Stimulated activated naive CD8-positive, alpha-beta T cell treated with anti-CD3 and anti-CD28 coated beads, Interleukin-15, Interleukin-2, amounts not matched to agents 100 ng/mL and 50 ng/mL, for 24 hours (primary cell): ENCODE data around the gene FHIT.

ENCODE experiments used
- H3K27ac Mint-ChIP-seq: one replicate; pipeline ENCODE4 v1.8.0; 2021; ENCODE audit warnings: mild to moderate bottlenecking, mixed read lengths
- H3K27me3 Mint-ChIP-seq: one replicate; pipeline ENCODE4 v1.8.0; 2021; ENCODE audit warnings: mixed read lengths
- H3K36me3 Mint-ChIP-seq: one replicate; pipeline ENCODE4 v1.8.0; 2021; ENCODE audit warnings: low read depth, mixed read lengths
- H3K4me1 Mint-ChIP-seq: one replicate; pipeline ENCODE4 v1.8.0; 2021; ENCODE audit warnings: low read depth, mixed read lengths
- H3K4me3 Mint-ChIP-seq: one replicate; pipeline ENCODE4 v1.8.0; 2021; ENCODE audit warnings: mild to moderate bottlenecking, mixed read lengths
- H3K9me3 Mint-ChIP-seq: one replicate; pipeline ENCODE4 v1.8.0; 2021; ENCODE audit warnings: mixed read lengths

Gene FHIT

DNA sequence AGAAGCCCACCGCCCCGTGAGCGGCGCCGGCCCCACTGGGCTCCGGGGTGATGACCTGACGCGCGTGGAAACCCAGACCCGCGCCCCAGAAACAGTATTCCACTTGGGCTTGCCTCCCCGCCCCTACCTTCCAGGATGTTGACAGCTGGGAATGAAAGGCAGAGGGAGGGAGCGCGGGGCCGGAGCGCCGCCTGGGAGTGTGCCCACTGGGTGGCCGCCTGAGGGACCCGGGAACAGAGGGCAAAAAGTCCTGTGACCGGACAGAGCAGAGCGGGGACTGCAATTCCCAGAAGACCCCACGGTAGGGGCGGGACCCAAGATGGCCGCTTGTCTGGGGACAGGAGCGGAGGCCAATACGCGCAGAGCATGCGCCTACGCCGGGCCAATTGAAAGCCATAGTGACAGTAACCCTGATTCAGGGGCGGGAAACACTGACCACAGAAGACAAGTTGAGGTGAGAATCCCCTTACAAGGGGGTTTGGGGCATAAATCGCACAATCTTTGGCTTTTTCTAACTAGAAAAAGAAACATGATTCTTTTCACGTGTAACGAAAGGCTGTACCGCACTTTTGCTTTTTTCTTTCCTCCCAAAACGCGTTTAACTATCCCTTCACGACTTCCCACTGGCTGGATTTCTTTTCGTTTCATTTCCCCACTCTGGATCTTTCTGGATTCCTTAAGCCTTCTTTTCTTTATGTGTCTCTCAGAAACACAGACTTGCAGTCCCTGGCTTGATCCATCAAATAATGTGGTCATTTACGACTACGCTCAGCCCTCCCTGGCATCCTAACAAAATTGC is at the start of gene FHIT:
Gene FHIT (minus strand): TSS at position 279 of the 799 bp plus-strand sequence.
- peak within 1 kb of the TSS; percentile 89 for H3K4me3 Mint-ChIP-seq
- no peaks in the 10 kb centered on the region for H3K36me3 Mint-ChIP-seq
- H3K27ac Mint-ChIP-seq: peak within 1 kb of the TSS; percentile 94
- H3K27me3 Mint-ChIP-seq: peaks cover 9% of the 10 kb centered on the region
- H3K4me1 Mint-ChIP-seq: peaks cover 22% of the 10 kb centered on the region
- no peaks in the 10 kb centered on the region for H3K9me3 Mint-ChIP-seq

DNA sequence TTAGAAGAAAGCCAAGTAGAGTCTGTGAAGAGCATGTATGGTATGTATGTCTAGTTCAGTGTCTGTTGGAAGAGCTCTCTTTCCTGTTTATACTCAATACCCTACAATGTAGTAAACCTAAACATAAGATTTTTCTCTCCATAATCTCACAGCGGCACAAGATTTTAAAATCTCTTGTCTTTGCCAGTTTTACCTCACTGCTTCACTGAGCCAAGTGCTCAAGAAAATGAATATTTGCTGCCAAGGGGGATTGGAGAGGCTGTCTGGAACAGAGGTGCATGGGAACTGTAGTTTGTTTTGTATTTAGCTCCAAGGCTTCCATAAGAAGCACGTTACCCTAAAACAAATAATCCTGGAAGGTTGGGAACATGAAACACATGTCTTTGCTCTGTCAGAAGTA is 49.5 kb upstream of the FHIT start:
- Mint-ChIP-seq H3K4me3 (no peak overlapping the region), H3K36me3 (no peaks in the 10 kb centered on the region), H3K27me3 (no peaks in the 10 kb centered on the region), H3K4me1 (no peaks in the 10 kb centered on the region), H3K27ac (no peak overlapping the region), H3K9me3 (no peaks in the 10 kb centered on the region)

DNA sequence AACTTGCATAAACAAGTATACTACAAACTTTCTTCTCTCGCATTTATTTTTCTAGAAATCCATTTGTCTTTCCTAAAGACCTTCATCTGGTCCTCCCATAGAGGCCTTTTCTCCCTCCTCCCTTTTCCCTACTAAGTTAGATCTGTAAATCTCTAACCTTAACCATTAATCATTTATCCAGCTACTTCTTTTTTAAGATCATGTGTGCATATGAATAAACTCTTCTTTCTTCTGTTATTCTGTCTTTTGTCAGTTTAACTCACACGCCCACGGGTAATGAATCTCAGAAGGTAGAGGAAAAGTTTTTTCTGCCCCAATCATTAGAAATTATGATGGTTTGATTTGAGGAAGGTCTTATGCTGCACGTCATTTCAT is 48.7 kb upstream of the FHIT start:
- H3K27ac Mint-ChIP-seq: no peak overlapping the region
- H3K4me3 Mint-ChIP-seq: no peak overlapping the region
- H3K9me3 Mint-ChIP-seq: no peaks in the 10 kb centered on the region
- no peaks in the 10 kb centered on the region for H3K36me3 Mint-ChIP-seq
- H3K27me3 Mint-ChIP-seq: no peaks in the 10 kb centered on the region
- H3K4me1 Mint-ChIP-seq: no peaks in the 10 kb centered on the region

DNA sequence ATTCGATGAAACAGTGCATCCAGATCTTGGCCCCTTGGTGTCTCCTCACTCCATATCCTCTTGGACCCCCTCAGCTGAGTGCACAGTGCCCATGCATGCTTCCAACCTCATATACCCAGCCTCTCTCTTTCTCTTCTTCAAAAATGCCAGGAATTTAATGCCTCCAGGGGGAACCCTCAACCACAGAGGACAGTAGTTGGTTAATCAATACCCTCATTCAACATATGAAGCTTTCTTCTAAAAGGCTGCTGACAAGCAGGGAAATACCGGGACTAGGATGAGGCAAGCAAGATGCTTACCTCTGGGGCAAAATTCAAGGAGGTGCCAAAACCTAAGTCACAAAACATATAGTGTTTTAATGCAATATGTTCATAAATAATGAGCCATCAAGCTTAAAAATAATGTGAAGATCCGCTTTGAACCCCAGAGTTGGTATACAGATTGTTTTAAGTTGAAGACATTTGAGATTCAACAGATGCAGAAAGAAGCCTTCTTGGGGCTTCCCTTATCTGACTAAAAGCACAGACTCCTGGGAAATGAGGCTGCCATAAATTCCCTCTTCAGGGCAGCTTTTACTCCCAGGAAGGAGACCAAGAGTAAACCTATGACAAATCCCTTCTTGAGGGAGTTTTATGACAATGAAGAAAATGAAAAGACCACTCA is 48.2 kb upstream of the FHIT start:
- Mint-ChIP-seq H3K36me3 (no peaks in the 10 kb centered on the region), H3K4me1 (no peaks in the 10 kb centered on the region), H3K27ac (no peak overlapping the region), H3K27me3 (no peaks in the 10 kb centered on the region), H3K9me3 (no peaks in the 10 kb centered on the region), H3K4me3 (no peak overlapping the region)

DNA sequence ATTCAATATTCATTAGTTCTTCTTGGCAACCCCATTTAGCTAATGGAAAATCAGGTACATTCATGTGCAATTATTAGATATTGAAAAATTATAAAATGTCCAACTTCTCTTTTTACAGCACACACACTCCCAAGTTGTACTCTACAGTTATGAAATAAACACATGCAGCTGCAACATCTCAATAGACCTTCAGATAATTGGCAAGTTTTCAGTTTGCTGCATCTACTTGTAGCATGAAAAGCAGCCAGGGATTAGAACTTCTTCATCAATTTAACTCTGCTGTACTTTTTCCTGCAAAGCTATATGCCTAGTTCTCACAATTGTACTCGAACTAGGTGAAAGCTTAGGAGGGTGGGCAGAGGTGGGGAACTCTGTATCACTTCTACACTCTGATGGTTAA is 46.6 kb upstream of the FHIT start:
- H3K36me3 Mint-ChIP-seq: no peaks in the 10 kb centered on the region
- no peak overlapping the region for H3K4me3 Mint-ChIP-seq
- H3K4me1 Mint-ChIP-seq: no peaks in the 10 kb centered on the region
- no peaks in the 10 kb centered on the region for H3K27me3 Mint-ChIP-seq
- no peaks in the 10 kb centered on the region for H3K9me3 Mint-ChIP-seq
- H3K27ac Mint-ChIP-seq: no peak overlapping the region

DNA sequence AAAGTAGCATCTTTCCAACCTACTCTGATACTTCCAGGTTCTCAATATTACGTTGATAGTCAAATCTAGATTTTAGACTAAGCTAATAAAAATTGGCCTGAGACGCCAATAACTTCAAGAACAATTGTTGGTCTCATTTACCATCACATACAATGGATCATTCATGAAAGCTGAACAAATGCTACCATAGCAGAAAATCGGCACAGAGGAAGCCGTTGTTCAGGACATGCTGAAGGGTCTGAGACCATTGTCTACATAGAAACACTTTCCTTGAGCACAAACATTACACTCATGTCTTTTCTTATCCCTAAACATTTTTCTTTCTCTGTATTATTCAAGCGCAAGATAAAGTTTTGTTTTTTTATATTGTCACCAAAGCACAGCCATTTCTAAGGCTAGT is 37.2 kb upstream of the FHIT start:
- H3K27me3 Mint-ChIP-seq: peaks cover 16% of the 10 kb centered on the region
- H3K9me3 Mint-ChIP-seq: no peaks in the 10 kb centered on the region
- H3K36me3 Mint-ChIP-seq: no peaks in the 10 kb centered on the region
- no peaks in the 10 kb centered on the region for H3K4me1 Mint-ChIP-seq
- no peak overlapping the region for H3K4me3 Mint-ChIP-seq
- H3K27ac Mint-ChIP-seq: no peak overlapping the region

DNA sequence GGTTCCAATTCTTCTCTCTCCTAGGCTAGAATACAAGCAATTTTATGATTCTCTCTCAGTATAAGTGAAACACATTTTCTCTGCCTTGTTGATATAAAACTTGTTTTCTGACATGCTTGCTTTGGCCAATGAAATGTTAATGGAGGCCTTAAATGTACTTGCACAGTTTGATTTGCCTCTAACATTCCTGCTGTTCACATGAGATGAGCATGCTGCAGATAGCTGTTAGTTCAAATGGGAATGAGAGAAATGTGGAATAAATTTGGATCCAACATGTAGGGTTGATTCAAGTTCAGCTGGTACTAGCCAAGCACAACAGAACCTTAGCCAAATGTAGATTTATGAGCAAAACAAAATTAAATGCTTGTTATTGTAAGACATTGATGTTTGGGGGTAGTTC is 32.6 kb upstream of the FHIT start:
- no peaks in the 10 kb centered on the region for H3K4me1 Mint-ChIP-seq
- H3K27me3 Mint-ChIP-seq: peaks cover 10% of the 10 kb centered on the region
- no peaks in the 10 kb centered on the region for H3K36me3 Mint-ChIP-seq
- no peak overlapping the region for H3K27ac Mint-ChIP-seq
- no peak overlapping the region for H3K4me3 Mint-ChIP-seq
- no peaks in the 10 kb centered on the region for H3K9me3 Mint-ChIP-seq

DNA sequence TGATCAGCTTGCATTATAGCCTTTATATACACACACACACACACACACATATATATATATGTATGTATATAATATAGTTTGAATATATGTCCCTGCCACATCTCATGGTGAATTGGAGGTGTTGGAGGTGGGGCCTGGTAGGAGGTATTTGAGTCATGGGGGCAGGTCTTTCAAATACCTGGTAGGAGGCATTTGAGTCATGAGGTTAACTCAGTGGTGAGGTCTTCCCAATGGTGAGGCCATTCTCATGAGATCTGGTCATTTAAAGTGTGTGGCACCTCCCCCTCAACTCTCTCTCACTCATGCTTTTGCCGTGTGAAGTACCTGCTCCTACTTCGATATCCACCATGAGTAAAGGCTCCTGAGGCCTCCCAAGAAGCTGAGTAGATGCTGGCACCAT is 27.5 kb upstream of the FHIT start:
- Mint-ChIP-seq H3K4me1 (no peaks in the 10 kb centered on the region), H3K4me3 (no peak overlapping the region), H3K9me3 (no peaks in the 10 kb centered on the region), H3K27ac (no peak overlapping the region), H3K36me3 (no peaks in the 10 kb centered on the region), H3K27me3 (peaks cover 7% of the 10 kb centered on the region)

DNA sequence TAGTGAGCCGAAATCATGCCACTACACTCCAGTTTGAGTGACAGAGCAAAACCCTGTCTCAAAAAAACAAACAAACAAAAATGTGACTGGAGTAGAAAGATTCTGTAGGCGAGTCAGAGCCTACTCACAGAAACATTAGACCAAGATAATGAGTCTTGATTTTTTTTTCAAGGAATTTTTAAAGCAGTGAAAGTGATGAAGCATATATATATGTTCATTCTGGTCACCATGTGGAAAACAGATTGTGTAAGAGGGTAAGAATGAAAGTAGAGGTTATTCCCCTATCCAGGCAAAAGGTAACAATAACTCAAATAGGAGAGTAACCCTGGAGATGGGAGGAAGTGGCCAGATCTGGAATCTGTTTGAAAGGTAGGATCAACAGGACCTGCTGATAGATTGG is 26.2 kb upstream of the FHIT start:
- no peak overlapping the region for H3K4me3 Mint-ChIP-seq
- H3K27ac Mint-ChIP-seq: no peak overlapping the region
- H3K36me3 Mint-ChIP-seq: no peaks in the 10 kb centered on the region
- H3K4me1 Mint-ChIP-seq: no peaks in the 10 kb centered on the region
- no peaks in the 10 kb centered on the region for H3K9me3 Mint-ChIP-seq
- H3K27me3 Mint-ChIP-seq: peaks cover 11% of the 10 kb centered on the region

DNA sequence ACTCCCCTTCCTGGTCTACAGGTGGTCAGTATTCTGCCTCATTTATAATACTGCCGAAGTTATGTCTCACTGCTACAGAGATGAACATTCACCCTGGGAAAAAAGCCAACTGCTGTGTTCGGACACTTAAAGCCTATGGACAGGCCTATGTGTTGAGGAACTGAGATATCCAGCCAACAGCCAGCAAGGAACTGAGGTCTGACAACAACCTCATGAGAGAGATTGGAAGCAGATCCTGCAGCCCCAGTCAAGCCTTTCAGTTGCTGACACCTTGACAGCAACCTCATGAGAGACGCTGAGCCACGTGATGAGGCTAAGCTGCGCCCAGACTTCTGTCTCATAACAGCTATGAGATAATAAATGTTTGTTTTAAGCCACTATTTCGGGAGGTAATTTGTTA is 18.2 kb upstream of the FHIT start:
- Mint-ChIP-seq H3K27ac (no peak overlapping the region), H3K4me3 (no peak overlapping the region), H3K27me3 (peaks cover 15% of the 10 kb centered on the region), H3K4me1 (no peaks in the 10 kb centered on the region), H3K36me3 (no peaks in the 10 kb centered on the region), H3K9me3 (peaks cover 4% of the 10 kb centered on the region)

DNA sequence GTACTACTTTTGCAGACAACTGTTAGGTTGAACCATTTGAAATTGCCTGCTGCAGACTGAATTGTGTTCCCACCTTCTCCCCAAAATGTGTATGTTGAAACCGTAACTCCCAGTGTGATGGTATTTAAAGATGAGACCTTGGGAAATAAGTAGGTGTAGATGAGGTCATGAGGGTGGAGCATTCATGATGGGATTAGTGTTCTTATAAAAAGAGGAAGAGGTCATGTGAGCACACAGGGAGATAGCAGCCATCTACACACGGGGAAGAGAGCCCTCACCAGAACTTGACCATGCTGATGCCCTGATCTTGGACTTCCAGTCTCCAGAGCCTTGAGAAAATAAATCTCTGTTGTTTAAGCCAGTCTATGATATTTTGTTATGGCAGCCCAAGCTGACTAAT is 17.4 kb upstream of the FHIT start:
- H3K27ac Mint-ChIP-seq: no peak overlapping the region
- H3K27me3 Mint-ChIP-seq: peaks cover 7% of the 10 kb centered on the region
- no peaks in the 10 kb centered on the region for H3K4me1 Mint-ChIP-seq
- no peak overlapping the region for H3K4me3 Mint-ChIP-seq
- H3K9me3 Mint-ChIP-seq: peaks cover 4% of the 10 kb centered on the region
- H3K36me3 Mint-ChIP-seq: no peaks in the 10 kb centered on the region

DNA sequence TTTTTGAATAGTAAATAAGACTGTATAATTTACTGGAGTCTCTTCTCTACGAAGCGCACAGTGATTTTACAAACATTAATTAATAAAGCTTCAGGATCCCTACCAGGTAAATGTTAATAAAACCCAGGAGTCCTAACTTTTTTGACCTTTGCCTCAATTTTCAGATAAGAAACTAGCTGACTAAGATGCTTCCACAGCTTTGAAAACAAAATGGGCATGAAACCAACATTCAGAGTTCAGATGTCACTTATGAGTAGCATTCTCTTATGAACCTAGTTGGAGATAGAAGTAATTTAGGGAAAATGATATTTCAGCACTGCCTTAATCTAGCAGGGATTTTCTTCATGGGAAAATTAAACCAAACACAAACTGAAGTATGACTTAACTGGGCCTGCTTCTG is 13.0 kb upstream of the FHIT start:
- Mint-ChIP-seq H3K27ac (no peak overlapping the region), H3K4me1 (no peaks in the 10 kb centered on the region), H3K9me3 (peaks cover 8% of the 10 kb centered on the region), H3K27me3 (peaks cover 8% of the 10 kb centered on the region), H3K36me3 (no peaks in the 10 kb centered on the region), H3K4me3 (no peak overlapping the region)

DNA sequence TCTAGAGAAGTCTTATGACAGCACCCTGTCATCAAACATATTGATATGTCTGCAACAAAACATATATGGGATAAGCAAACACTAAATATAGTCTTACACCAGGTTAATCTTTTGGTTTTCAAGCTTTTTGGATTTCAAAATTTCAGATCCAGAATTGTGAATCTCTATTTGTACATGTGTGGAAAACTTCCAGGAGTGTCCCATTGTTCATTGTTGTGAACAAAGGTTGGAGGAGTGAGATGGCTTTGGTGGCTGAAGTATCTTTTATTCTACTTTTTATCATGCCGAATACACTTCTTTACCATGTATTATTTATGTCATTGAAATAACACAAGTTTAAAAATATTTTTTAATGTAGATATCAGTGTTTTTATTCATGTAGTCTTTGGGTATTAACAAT is 5.9 kb upstream of the FHIT start:
- no peak overlapping the region for H3K4me3 Mint-ChIP-seq
- no peak overlapping the region for H3K27ac Mint-ChIP-seq
- H3K36me3 Mint-ChIP-seq: no peaks in the 10 kb centered on the region
- peaks cover 12% of the 10 kb centered on the region for H3K27me3 Mint-ChIP-seq
- peaks cover 4% of the 10 kb centered on the region for H3K9me3 Mint-ChIP-seq
- H3K4me1 Mint-ChIP-seq: peaks cover 5% of the 10 kb centered on the region

DNA sequence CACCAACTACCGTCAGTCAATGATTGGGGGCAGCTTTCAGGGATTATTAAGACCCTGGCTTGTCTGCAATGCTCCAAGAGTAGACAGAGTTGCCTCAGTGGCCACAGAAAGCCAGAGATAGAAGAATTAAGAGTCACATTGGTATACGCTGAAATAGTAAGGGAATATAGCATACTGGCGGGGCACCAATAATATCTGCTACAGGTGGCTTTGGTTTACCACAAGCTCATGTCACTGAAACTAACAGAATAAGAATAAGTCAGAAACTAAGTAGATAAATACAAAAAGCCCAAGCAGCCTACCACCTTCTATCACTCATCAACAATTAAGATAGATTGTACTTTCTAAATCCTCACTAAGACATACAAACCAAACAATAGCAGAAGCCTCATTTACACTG is 2.5 kb upstream of the FHIT start:
- H3K27ac Mint-ChIP-seq: no peak overlapping the region
- no peaks in the 10 kb centered on the region for H3K9me3 Mint-ChIP-seq
- peaks cover 9% of the 10 kb centered on the region for H3K27me3 Mint-ChIP-seq
- peaks cover 22% of the 10 kb centered on the region for H3K4me1 Mint-ChIP-seq
- no peak overlapping the region for H3K4me3 Mint-ChIP-seq
- no peaks in the 10 kb centered on the region for H3K36me3 Mint-ChIP-seq

DNA sequence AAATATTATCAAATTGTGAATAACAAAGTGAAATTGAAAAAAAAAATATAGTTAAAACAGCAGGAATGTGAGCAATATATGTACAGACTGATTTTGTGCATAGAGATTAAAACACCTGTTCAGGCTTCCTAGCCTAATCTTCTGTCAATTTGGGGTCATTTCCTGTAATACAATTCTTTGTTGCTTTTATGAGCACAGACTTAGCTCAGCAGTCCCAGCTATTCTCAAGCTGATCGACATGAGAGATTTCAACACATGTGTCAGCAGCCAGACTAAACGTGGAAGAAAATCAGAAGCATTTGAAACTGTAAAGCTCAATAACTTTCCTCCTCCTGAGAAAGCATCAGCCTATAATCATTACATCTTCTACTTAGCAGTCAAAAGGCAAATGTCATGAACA is 1.6 kb upstream of the FHIT start:
- peaks cover 9% of the 10 kb centered on the region for H3K27me3 Mint-ChIP-seq
- H3K9me3 Mint-ChIP-seq: no peaks in the 10 kb centered on the region
- H3K4me3 Mint-ChIP-seq: no peak overlapping the region
- H3K27ac Mint-ChIP-seq: no peak overlapping the region
- peaks cover 22% of the 10 kb centered on the region for H3K4me1 Mint-ChIP-seq
- no peaks in the 10 kb centered on the region for H3K36me3 Mint-ChIP-seq

DNA sequence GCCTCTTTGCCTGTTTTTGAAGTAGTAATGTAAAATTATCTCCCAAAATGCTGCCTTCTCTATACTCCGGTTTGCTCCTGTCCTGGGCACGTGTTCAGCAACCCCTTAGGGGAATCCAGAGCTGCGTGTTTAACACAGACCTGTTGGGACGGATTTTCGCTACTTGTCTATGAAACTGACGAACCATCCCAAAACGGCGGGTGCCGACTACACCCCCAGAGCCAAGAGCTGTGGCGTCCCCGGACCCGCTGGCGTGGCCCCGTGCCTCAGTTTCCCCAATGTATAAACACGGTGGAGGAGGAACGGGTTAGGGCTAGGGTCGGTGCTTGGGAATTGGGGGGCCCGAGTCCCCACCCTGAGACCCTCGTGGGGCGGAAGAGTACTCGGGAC is 473 bp downstream of the FHIT start:
- H3K27ac Mint-ChIP-seq: peak overlapping the region; percentile 91

More for the DNA sequence above, 473 bp downstream of the FHIT start:
- Mint-ChIP-seq H3K36me3 (no peaks in the 10 kb centered on the region), H3K4me3 (peak overlapping the region; percentile 89), H3K27me3 (peaks cover 9% of the 10 kb centered on the region), H3K4me1 (peaks cover 22% of the 10 kb centered on the region), H3K9me3 (no peaks in the 10 kb centered on the region)
